ENCODE results near the gene MAP1LC3A.

Gene MAP1LC3A

GRCh38 chr20:34549291-34549928 is 9.1 kb upstream of the MAP1LC3A start:
- DNase-seq (ENCODE audit: low read depth) = no peak

DNA sequence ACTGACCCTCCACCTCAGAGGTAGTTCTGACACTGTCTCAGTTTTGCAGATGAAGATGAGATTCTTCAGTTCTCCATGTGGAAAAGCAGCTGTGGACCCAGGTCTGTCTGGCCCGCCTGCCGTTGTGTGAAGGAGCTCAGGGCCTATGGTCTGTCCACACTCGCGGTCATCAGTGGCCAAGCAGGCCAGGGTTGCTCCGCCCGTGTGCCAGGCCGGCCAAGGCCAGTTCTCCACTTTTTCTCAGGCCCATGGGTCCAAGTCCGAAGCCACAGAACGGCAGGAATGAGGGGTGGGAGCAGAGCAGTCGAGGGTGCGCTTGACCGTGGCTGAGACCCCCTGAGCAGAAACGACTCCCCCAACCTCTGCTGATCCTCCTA is 8.6 kb upstream of the MAP1LC3A start:
- no peak for DNase-seq (ENCODE audit: low read depth)

DNA sequence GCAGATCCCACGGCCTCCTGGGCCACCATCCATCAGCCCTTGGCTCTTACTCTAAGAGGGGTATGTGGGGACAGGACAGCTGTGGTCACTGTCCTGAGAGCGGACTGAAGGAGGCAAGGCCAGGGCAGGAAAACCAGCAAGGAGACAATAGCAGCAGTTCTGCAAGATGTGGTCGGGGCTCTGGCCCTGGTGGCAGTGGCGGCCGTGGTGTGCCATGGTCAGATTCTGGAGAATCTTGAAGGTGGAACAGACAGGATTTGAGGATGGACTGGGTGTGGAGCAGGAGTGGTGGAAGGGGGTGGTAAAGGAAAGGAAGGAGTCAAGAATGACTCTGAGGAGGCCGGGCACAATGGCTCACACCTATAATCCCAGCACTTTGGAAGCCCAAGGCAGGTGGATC is 5.9 kb upstream of the MAP1LC3A start:
- no peak for DNase-seq (ENCODE audit: low read depth)

DNA sequence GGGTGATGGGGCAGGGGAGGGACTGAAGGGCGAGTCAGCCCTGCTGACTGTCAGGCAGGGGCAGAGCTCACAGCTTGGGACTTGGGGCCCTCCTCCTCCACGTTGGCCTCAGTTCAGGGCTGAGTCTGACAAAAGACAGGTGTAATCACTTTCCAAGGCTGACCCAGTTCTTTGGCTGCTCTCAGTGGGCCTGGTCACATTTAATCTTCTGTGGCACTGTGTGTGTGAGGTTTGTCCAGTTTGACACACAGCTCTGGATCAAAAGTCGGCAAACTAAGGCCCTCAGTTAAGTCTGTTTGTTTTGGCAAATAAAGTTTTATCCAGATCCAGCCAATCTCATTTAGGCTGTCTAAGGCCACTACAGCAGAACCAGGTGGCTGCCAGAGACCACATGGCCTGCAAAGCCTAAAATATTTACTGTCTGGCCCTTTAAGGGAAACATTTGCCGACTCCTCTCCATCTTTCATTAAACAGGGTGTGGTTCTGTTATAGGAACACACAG is 5.1 kb upstream of the MAP1LC3A start:
- DNase-seq (ENCODE audit: low read depth) = no peak

DNA sequence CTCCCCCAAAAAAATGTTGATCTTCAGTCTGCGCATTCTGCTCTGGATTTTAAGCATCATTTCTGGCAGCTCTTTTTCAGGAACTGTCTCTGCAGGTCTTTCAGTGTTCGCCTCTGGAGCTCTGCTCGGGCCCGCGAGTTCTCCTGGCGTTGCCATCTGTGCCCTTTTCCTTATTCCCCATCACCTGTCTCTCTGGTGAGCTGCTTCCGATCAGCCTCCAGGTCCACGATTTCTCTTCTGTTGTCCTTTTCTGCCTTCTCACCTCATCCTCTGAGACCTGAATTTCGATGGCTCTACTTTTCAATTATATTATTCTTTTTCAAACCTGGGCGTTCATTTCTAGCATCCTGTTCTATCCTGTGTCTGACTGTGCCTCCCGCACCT is 590 bp upstream of the MAP1LC3A start:
- DNase-seq (ENCODE audit: low read depth) = no peak

GRCh38 chr20:34559311-34560140 is 1.0 kb downstream of the MAP1LC3A start:
- DNase-seq (ENCODE audit: low read depth) = no peak

DNA sequence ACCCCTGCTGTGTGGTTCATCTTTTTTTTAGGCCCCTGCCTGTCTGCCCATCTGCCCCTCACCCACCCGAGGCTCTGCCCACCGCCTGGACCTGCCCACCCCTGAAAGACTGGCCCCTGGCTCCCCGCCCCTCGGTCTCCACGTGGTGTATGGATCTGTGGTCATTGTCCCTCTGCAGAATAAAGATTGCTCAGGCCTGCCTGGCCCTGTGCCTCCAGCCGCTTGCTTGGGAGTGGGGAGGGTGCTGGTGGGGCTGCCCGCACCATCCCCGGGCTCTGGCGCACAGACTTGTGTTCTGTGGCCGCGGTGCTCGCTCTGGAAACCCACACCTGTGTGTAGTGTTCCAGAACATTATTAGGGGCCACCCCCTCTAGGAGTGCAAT is 1.6 kb downstream of the MAP1LC3A start:
- no peak for DNase-seq (ENCODE audit: low read depth)

DNA sequence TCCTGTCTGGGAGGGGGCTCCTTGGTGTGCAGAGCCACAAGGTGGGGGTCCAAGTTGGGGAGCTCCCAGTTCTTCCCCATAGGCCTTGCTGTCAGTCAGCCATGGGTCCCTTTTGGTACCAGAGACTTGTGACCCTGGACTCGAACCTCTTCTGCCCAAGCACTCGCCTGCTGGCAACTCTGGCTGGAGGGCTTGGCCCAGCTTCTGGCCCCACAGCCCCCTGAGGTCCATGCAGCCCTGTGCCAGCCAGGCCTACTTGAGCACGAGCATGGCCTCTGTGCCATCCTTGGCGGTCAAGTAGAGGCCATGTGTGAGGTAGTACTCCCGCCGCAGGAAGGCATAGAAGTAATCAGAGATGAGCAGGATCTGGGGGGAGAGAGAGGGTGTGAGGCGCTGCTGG is 2.1 kb downstream of the MAP1LC3A start:
- DNase-seq (ENCODE audit: low read depth) = no peak

- DNase-seq (ENCODE audit: low read depth) = no peak
These were observed 3.1 kb downstream of the MAP1LC3A start for GRCh38 chr20:34561661-34562060.

DNA sequence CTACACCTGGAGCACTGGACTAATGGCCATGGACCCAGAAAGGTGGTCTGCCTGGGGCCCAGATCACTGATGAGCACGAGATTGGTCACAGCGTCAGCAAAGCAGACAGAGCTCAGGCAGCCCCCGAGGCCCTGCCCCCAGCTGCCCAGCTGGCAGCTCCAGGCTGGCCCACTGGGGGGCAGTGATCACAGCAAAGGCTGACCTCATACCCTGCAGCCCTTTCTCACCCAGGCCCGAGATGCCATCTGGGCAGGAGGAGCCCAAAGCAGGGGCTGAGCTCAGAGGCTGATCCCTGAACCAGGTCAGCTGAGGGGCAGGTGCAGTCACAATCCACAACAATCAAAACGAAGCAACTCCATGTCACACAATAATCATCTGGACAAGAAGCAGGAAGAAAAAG is 4.1 kb downstream of the MAP1LC3A start:
- DNase-seq (ENCODE audit: low read depth) = no peak

GRCh38 chr20:34564833-34565232 is 6.3 kb downstream of the MAP1LC3A start:
- no peak for DNase-seq (ENCODE audit: low read depth)

- no peak for DNase-seq (ENCODE audit: low read depth)
These were observed 8.7 kb downstream of the MAP1LC3A start for GRCh38 chr20:34566978-34567891.

DNA sequence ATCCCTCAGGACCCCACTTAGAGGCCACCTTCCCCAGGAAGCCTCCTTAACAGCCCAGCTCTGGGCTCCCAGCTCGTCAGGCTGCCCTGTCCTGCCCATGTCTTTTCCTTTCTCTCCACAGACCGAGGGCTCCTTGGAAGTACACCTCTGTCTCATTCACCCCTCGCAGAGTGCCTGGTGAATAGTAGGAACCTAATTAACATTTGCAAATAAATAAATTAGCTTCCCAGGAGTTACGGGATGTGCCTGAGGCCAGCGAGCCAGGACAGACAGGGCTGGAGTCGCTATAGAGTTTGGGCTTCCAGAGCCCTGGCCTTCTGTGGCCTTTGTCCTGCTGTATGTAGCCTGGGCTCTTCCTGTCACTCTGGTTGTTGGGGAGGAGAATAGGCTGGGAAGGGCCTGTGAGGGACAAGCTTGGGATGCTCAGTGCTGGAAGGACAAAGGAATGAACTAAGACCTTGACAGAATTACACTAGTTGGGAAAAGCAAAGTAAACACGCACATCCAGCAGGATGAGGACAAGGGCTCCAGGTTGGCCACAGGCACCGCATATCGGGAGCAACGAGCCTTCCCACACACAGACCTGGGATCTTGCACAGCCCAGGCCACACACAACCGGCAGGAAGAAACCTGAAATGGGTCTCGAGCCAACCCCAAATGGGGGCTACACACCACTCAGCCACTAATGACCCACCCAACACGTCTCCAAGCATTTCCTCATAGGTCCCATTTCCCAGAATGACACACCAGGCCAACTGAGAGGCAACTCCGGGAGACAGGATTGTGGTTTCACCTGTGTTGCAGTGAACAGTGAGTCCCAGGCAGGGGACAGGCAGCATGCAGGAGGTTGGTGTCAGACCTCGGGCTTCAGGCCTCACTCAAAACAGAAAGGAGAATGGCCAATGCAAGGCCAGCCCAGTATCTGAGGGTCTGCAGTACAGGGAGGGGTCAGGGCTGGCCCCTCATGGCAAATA is 9.7 kb downstream of the MAP1LC3A start:
- no peak for DNase-seq (ENCODE audit: low read depth)

GRCh38 chr20:34569598-34569997 is 11.1 kb downstream of the MAP1LC3A start:
- DNase-seq (ENCODE audit: low read depth) = no peak

- DNase-seq (ENCODE audit: low read depth) = peak; percentile 74
These were observed 12.4 kb downstream of the MAP1LC3A start for GRCh38 chr20:34570859-34571306.

GRCh38 chr20:34571753-34572152 is 13.2 kb downstream of the MAP1LC3A start:
- DNase-seq (ENCODE audit: low read depth) = no peak

DNA sequence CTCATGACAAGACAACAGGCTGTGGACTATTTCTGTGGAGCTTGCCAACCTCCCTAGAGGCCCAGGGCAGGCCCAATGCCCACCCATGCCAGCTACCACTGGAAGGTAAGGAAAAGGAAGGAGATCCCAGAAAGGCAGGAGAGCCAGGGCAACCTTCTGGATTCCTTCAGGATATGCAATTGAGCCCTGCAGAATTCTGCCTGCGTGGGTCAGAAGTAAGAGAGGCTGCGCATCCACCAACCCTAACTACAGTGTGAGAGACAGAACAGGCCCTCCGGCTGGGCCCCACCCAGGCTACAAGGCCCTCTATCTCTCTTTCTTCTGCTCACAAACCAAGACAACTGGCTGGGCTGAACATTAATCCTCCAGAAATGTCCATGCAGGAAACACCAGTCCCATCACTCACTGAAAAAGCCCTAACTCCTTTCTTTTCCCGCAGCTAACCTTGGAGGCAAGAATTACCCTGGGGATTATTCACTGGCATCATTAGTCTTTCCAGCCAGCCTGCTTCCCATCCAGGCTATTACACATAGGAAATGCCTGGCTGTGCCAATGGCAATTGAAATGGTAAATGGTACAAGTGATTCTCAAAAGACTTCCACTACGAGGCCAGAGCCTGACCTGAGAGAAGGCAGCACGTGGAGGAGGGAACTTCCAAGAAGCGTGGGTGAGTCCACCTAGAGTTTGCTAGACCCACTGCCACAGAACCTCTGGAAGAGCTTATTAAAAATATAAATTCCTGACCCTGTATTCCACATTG is 15.2 kb downstream of the MAP1LC3A start:
- no peak for DNase-seq (ENCODE audit: low read depth)

DNA sequence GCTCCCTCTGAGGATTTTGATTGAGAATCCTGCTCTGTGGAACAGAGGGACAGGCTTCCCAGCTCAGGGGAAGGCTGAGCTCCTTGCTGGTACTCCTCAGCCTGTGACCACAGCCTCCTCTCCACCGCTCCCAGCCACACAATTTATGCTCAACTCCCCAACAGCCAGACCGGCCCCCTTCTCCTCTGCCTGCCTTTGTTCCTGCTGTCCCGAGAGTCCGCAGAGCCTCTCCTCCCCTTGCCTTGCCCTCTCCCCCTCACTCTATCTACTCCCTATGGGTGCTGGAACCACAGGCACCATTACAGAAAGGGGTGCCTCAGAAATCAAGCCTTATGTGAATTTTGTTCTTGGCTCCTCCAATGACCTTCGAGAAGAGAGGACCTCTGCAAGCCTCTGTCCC is 15.9 kb downstream of the MAP1LC3A start:
- no peak for DNase-seq (ENCODE audit: low read depth)

- DNase-seq (ENCODE audit: low read depth) = no peak
These were observed 16.3 kb downstream of the MAP1LC3A start for GRCh38 chr20:34574861-34575260.

DNA sequence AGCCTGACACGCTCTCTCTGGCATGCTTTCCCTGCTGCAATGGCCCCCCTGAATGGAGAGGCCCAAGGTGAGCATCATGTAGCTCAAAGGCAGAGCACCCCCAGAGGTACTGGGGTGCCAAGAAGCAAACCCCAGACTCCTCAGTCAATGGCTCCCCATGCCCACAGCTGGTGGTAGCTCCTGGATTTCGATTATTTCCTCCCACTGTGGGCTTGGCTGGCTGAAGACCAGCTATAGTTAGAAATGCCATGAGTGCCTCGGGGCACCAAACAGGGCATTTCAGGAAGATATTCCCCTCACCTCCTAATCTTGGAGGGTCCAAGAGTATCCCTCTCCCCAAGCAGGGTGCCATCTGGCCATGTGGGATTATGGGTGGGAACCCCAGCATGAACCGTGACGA is 16.8 kb downstream of the MAP1LC3A start:
- no peak for DNase-seq (ENCODE audit: low read depth)

DNA sequence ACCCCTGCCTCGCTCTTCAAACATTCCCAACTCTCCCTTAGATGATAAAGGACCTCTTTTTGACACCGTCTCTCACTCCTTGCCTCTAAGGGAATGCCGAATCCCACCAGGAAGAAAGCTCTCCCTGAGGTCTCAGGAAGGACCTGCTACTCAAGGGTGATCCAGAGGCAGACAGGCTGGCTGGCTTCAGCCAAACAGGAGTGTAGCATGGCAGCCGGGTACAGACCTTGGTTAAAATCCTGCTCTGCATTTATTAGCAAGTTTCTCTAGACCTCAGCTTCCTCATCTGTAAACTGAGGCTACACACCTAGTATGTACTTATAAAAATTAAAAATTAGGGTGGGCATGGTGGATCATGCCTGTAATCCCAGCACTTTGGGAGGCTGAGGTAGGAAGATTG is 17.2 kb downstream of the MAP1LC3A start:
- DNase-seq (ENCODE audit: low read depth) = no peak

Measured in non-pigmented ciliary epithelial cell (primary cell).